CD4-positive, alpha-beta T cell (primary cell): ENCODE data around the gene MANF. TPM values are rescaled to one million over a fixed set of nuclear protein-coding genes. Genes with fewer than 3 reads are reported as not detected.

ENCODE experiments used
- ATAC-seq: fragments of 200-7000 bp; cut with Tn5 transposase; one replicate; pipeline ENCODE4 v1.10.0; 2022; ENCODE audit warnings: mild to moderate bottlenecking; ENCODE audit not compliant: poor library complexity
- CTCF ChIA-PET: fragments of 350-600 bp; sonication (Branson Sonifier 250); formaldehyde crosslinking; loops from one replicate; lab custom pipeline; 2021; ENCODE audit warnings: antibody characterized with exemption, inconsistent platforms; lab: Charles Lee
- POLR2A ChIA-PET: fragments of 350-600 bp; sonication (Branson Sonifier 250); formaldehyde crosslinking; loops from one replicate; lab custom pipeline; 2021; ENCODE audit warnings: antibody characterized with exemption, inconsistent platforms; lab: Charles Lee
- DNase-seq, 14 experiments: peaks; one replicate each; pipeline ENCODE4 v3.0.0-alpha.2; 2013 to 2020; ENCODE audit warnings: mixed read lengths in 2 of 14
- H3K27ac ChIP-seq, 2 donors: one replicate each; pipeline versions ENCODE4 v1.5.1 to v1.7.0; 2013; ENCODE audit warnings: low read length in 2 of 2, low read depth in 1 of 2, mild to moderate bottlenecking in 1 of 2
- H3K27me3 ChIP-seq, 2 experiments: 1 replicate in 1 of 2; 2 replicates in 1 of 2; pipeline versions ENCODE4 v1.6.1 to v1.7.0; 2013; ENCODE audit warnings: low read length in 2 of 2, control low read depth in 1 of 2, mild to moderate bottlenecking in 1 of 2, moderate library complexity in 1 of 2; ENCODE audit not compliant: insufficient read depth in 2 of 2, control insufficient read depth in 1 of 2
- H3K36me3 ChIP-seq: one replicate; pipeline ENCODE4 v1.6.1; 2013; ENCODE audit warnings: low read length, control low read depth; ENCODE audit not compliant: insufficient read depth
- H3K4me1 ChIP-seq: one replicate; pipeline ENCODE4 v1.6.1; 2013; ENCODE audit warnings: low read length, control low read depth; ENCODE audit not compliant: insufficient read depth
- H3K4me3 ChIP-seq: one replicate; pipeline ENCODE4 v1.5.1; 2013; ENCODE audit warnings: mild to moderate bottlenecking, low read length, moderate library complexity
- H3K9me3 ChIP-seq, 2 experiments: 1 replicate in 1 of 2; 2 replicates in 1 of 2; pipeline versions ENCODE4 v1.6.1 to v1.7.0; 2013; ENCODE audit warnings: low read length in 2 of 2, mild to moderate bottlenecking in 2 of 2, control low read depth in 1 of 2, moderate library complexity in 1 of 2; ENCODE audit not compliant: control insufficient read depth in 1 of 2, insufficient read depth in 1 of 2
- H3K27ac Mint-ChIP-seq: one replicate; pipeline ENCODE4 v1.8.0; 2020; ENCODE audit warnings: mixed read lengths
- H3K27me3 Mint-ChIP-seq: one replicate; pipeline ENCODE4 v1.8.0; 2021; ENCODE audit warnings: mixed read lengths
- H3K36me3 Mint-ChIP-seq: one replicate; pipeline ENCODE4 v1.8.0; 2021; ENCODE audit warnings: low read depth, mixed read lengths
- H3K4me1 Mint-ChIP-seq: one replicate; pipeline ENCODE4 v1.8.0; 2021; ENCODE audit warnings: low read depth, mixed read lengths
- H3K4me3 Mint-ChIP-seq: one replicate; pipeline ENCODE4 v1.8.0; 2020; ENCODE audit warnings: mild to moderate bottlenecking, mixed read lengths
- H3K9me3 Mint-ChIP-seq: one replicate; pipeline ENCODE4 v1.8.0; 2020; ENCODE audit warnings: mixed read lengths
- CTCF ChIP-seq: fragments of 200-600 bp; IDR thresholded peaks from one replicate; pipeline ENCODE4 v1.8.0; 2022; ENCODE audit warnings: antibody characterized with exemption, mild to moderate bottlenecking
- intact Hi-C, 2 experiments: fragments of 100-400 bp; cut with DNase I in 1 of 2; cut with micrococcal nuclease in 1 of 2; formaldehyde crosslinking; loops; one replicate each; pipeline versions ENCODE4 v1.15.1 to v1.9.0; 2023 to 2025; cut with DNase I, micrococcal nuclease
- total RNA-seq, 174 experiments: library from RNA in 2 of 174; stranded (reverse) in 2 of 174; gene quantifications; one replicate each; pipeline ENCODE4 v1.2.3 and lab custom pipeline; 2021 to 2026

Gene MANF
- total RNA-seq, 2 experiments from 2014 or later, result 26.4 to 30.2 TPM

GRCh38 chr3:51388286-51389029, 3.4 kb downstream of the MANF start:
- intact Hi-C loops, result loop anchor here (2.0 to 10.0 kb wide), 8 partner anchors 284 to 1021 kb away; partner anchors contain the start of genes C3orf18 (in 1 of the 2), HEMK1 (in 1 of the 2), MAPKAPK3 (in 1 of the 2) and PARP3 (in 1 of the 2)
- H3K9me3 Mint-ChIP-seq, result no peaks in the 10 kb centered on the region
- no peak overlapping the region for H3K4me3 ChIP-seq
- peaks cover 39% of the 10 kb centered on the region for H3K36me3 ChIP-seq
- H3K36me3 Mint-ChIP-seq, result peaks cover 60% of the 10 kb centered on the region
- no peaks in the 10 kb centered on the region for H3K27me3 Mint-ChIP-seq
- ChIA-PET POLR2A (interaction anchor here (0.9 to 3.9 kb wide), 5 partner anchors 47 to 819 kb away, joined by 3 to 27 read pairs (median 5); partner anchors contain the start of genes CISH, DCAF1 and HEMK1), CTCF (interaction anchor here (0.6 to 2.4 kb wide), 20 partner anchors 8 to 772 kb away, joined by 3 to 17 read pairs (median 3); partner anchors contain the start of gene DCAF1)
- peaks cover 76% of the 10 kb centered on the region for H3K4me1 ChIP-seq
- DNase-seq (peak in 1 of 14 experiments; percentile 29), ATAC-seq (no peak)
- H3K27ac Mint-ChIP-seq, result peak overlapping the region; percentile 99
- peaks cover 70% of the 10 kb centered on the region for H3K4me1 Mint-ChIP-seq
- no peak for TF ChIP-seq CTCF
- H3K4me3 Mint-ChIP-seq, result peak overlapping the region; percentile 62
- no peak overlapping the region for H3K27ac ChIP-seq
- H3K9me3 ChIP-seq, result peaks cover 0 to 8% of the 10 kb centered on the region in 2 experiments
- no peaks in the 10 kb centered on the region for H3K27me3 ChIP-seq

GRCh38 chr3:51389423-51390183, 4.5 kb downstream of the MANF start:
- Mint-ChIP-seq H3K4me1 (peaks cover 73% of the 10 kb centered on the region), H3K36me3 (peaks cover 69% of the 10 kb centered on the region), H3K27ac (peak overlapping the region; percentile 91), H3K9me3 (no peaks in the 10 kb centered on the region), H3K4me3 (peak overlapping the region; percentile 85), H3K27me3 (no peaks in the 10 kb centered on the region)
- H3K36me3 ChIP-seq, result peaks cover 51% of the 10 kb centered on the region
- H3K4me1 ChIP-seq, result peaks cover 82% of the 10 kb centered on the region
- peaks cover 0 to 8% of the 10 kb centered on the region in 2 experiments for H3K9me3 ChIP-seq
- intact Hi-C loops, result loop anchor here (2.0 to 10.0 kb wide), 13 partner anchors 45 to 1037 kb away; partner anchors contain the start of genes C3orf18 (in 1 of the 2), CYB561D2 (in 1 of the 2), HEMK1 (in 1 of the 2) and MAPKAPK3 (in 1 of the 2)
- ChIA-PET POLR2A (interaction anchor here (0.7 to 2.1 kb wide), 9 partner anchors 9 to 1062 kb away, joined by 3 to 10 read pairs (median 4); partner anchors contain the start of genes CISH, DCAF1 and HEMK1), CTCF (interaction anchor here (0.6 to 2.4 kb wide), 21 partner anchors 9 to 1039 kb away, joined by 3 to 17 read pairs (median 3); partner anchors contain the start of genes CYB561D2, DCAF1 and NPRL2)
- no peak overlapping the region for H3K4me3 ChIP-seq
- H3K27me3 ChIP-seq, result no peaks in the 10 kb centered on the region
- H3K27ac ChIP-seq, result peak overlapping the region; percentile 12 to 39
- peak; percentile 82 for TF ChIP-seq CTCF
- peak; percentile 33 to 83 (median 50) for DNase-seq
- ATAC-seq, result no peak
